GM12801 (cell line): ENCODE measurements around the gene COG5.

Experiments used
- TF ChIP-seq, protein P1 (sequence below): IDR thresholded peaks from one replicate; pipeline ENCODE4 v1.5.1; 2011; ENCODE audit warnings: control low read depth; ENCODE audit not compliant: insufficient read length; ENCODE audit errors: extremely low read depth

Gene COG5

DNA sequence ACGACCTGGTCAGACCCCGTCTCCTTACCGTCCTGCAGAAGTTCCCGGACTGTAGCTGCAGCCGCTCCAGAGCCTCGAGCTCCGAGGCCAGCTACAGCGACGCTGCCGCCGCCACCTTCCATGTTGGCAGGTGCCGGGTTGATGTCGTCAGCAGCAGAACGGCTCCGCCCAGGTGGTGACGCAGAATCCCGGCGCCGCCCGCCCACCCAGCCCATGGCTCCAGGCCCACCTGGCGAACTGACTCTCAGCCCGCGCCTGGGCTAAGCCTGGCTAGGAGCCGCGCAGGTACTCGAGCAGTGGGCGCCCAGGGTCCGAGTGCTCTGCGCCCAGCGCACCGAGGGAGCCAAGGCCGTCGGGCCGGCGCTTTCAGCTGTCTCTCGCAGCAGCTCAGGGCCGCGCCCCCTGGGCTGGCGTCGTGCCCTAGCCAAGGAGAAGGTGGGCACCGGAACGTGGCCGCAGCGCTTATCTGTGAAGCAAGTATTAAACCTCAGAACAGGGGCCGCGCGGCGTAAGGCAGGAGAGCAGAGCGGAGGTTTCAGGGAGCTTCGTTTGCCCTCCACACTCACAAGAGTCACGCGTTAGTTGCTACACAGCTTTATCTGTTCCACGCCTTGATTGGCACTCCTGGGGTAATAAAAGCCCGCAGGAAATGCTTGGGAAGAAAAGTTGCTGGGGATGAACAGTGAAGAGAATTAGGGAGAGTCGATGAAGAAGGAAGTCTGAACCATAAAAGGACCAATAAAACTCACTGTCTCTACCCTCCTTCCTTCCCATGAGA lies at the start of gene COG5, which contains the start of gene DUS4L:
TSS of gene COG5 (minus strand) at position 146 of the 778 bp plus-strand sequence. CDS start at position 122, 24 bp downstream.
TSS of gene DUS4L (plus strand) at position 197 of the 778 bp plus-strand sequence. CDS start 3,100 bp downstream, outside the sequence.
- TF ChIP-seq, protein P1, sequence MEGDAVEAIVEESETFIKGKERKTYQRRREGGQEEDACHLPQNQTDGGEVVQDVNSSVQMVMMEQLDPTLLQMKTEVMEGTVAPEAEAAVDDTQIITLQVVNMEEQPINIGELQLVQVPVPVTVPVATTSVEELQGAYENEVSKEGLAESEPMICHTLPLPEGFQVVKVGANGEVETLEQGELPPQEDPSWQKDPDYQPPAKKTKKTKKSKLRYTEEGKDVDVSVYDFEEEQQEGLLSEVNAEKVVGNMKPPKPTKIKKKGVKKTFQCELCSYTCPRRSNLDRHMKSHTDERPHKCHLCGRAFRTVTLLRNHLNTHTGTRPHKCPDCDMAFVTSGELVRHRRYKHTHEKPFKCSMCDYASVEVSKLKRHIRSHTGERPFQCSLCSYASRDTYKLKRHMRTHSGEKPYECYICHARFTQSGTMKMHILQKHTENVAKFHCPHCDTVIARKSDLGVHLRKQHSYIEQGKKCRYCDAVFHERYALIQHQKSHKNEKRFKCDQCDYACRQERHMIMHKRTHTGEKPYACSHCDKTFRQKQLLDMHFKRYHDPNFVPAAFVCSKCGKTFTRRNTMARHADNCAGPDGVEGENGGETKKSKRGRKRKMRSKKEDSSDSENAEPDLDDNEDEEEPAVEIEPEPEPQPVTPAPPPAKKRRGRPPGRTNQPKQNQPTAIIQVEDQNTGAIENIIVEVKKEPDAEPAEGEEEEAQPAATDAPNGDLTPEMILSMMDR: no peak

DNA sequence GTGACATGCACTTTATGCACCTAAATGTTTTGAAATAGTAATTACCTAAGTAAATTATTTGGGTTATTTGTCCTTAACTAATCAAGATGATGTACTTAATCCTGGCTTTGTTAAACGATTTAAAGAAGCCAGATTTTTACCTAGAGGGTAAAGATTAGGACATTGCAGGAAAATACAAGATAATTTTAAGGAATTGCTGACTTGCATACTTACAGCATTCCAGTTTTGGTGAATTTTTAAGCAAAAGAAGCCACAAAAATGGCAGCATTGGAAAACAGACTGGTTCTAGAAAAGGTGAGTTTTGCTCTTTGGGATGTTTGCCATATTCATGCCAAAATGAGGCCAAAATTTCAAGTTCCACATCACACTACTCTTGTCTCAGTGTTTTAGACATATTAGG lies 49.7 kb upstream of the COG5 start:
- TF ChIP-seq, protein P1: no peak

GRCh38 chr7:107610323-107610722 lies 46.6 kb upstream of the COG5 start:
- TF ChIP-seq, protein P1: no peak

DNA sequence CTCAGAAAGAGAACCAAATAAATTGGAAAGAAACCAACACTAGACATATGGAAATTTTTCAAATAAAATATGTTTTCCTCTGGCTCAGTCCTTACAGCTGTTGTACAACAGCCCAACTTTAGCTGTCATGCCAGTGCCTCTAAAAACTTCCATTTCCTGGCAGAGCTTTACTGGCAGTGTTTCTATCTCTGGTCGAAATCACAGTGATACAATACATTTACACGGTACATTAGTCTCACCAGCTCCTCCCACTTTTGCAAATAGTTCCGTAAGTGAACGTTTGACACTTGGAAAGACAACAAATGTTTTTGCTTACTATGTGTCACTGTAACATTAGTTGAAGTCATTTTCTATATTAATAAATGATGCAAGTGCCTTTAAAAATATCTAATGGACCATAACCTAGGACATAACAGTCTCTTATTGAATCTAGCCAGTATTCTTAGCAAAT lies 46.1 kb upstream of the COG5 start:
- TF ChIP-seq, protein P1: no peak

DNA sequence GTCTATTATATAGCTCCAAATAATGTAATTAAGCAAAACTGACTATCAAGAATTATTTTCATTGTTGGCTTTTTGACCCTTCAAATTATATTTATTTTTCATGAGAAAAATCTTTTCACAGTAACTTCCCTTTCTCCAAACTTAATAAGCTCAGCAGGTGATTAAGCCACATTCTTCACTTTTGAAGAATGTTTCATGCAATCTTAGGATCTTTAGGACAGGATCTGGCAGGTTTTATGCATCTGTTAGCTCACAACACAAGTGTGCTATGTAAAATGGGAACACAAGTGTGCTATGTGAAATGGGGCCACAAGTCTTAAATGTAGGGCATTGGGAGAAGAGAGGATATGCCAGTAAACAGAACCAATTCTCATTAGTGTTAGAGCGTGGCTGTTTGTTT lies 42.6 kb upstream of the COG5 start:
- TF ChIP-seq, protein P1: no peak

DNA sequence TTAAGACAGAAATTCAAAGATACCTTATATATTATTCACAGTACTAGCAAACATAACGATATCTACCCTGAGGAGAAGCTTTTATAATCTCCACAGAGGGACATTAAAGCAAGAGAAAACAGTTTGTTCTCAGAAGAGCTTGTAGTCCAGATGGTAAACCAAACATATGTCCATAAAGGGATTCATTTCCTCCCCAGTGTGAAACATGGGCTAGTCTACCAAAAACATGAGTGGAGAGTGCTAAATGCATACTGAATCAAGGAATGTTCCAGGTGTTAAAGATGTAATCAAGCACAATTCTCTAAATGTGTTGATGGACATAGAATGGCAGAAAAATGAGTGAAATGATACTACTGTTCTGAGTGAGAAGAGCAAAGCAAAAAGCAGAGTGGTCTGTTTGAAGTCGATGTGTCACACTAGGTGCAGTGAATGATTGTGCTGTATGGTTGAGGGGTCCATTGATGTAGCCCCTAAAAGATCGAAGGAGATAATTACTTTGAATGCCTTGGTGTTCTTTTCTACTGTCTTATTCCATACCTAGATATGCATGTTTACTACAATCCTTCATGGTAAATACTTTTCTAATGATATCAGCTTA lies 41.6 kb upstream of the COG5 start:
- TF ChIP-seq, protein P1: no peak

DNA sequence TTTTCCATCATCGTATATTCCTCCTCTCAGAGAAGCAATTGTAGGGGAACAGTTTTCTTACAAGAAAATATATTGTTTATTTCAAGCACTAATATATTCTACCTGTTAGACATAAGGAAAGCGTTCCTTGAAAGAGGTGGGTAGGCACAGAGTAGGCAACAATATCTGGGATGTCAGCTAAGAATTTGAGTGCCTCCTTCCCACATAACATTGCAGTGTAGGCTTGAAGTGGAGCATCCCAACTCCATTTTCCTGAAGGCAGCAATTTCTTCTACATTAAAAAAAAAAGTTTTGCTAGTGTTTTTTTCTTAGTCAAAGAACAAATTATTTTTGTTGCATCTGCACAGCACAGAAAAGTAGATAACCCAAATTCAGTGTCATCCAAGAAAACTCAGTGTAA lies 37.1 kb upstream of the COG5 start:
- TF ChIP-seq, protein P1: no peak
